Stomach (tissue), 9 donors: ENCODE results near the gene CADPS. TPM values are rescaled to one million over a fixed set of nuclear protein-coding genes. Genes with fewer than 3 reads are reported as not detected.

Source experiments
- DNase-seq, 2 donors: peaks; one replicate each; pipeline versions ENCODE4 v3.0.0 to v3.0.0-alpha.2; 2013 to 2019
- H3K27ac ChIP-seq, 5 donors: fragments of 200-600 bp in 4 of 5; sonication (generic) in 4 of 5; one replicate each; pipeline ENCODE4 v1.5.1; 2013 to 2019; ENCODE audit warnings: mild to moderate bottlenecking in 1 of 5, moderate library complexity in 1 of 5
- H3K27me3 ChIP-seq, 3 donors: fragments of 200-600 bp; sonication (generic); one replicate each; pipeline ENCODE4 v1.5.1; 2017 to 2019; ENCODE audit warnings: mixed run types in 1 of 3
- H3K36me3 ChIP-seq, 4 donors: fragments of 200-600 bp; sonication (generic); 1 replicate in 3 of 4; 2 replicates in 1 of 4; pipeline ENCODE4 v1.5.1; 2016 to 2019
- H3K4me1 ChIP-seq, 4 donors: fragments of 200-600 bp; sonication (generic); one replicate each; pipeline ENCODE4 v1.5.1; 2016 to 2019
- H3K4me3 ChIP-seq, 4 donors: fragments of 200-600 bp; sonication (generic) in 3 of 4; one replicate each; pipeline ENCODE4 v1.5.1; 2016 to 2019; ENCODE audit warnings: mild to moderate bottlenecking in 1 of 4
- H3K9me3 ChIP-seq, 4 donors: fragments of 200-600 bp; sonication (generic); one replicate each; pipeline ENCODE4 v1.5.1; 2016 to 2019
- CTCF ChIP-seq, 7 experiments: fragments of 450-650 bp in 4 of 7; fragments of 200-600 bp in 3 of 7; sonication (generic) in 3 of 7; IDR thresholded peaks; one replicate each; pipeline ENCODE4 v1.5.1; 2016 to 2019; ENCODE audit warnings: antibody characterized with exemption in 7 of 7, control low read depth in 2 of 7, mild to moderate bottlenecking in 1 of 7
- EP300 ChIP-seq: sonication (generic); formaldehyde crosslinking; IDR thresholded peaks from one replicate; pipeline ENCODE4 v1.6.1; 2017; ENCODE audit warnings: antibody characterized with exemption
- POLR2A ChIP-seq, 4 donors: fragments of 450-650 bp; IDR thresholded peaks; one replicate each; pipeline ENCODE4 v1.6.1; 2016; ENCODE audit warnings: antibody characterized with exemption in 4 of 4, control low read depth in 2 of 4, mild to moderate bottlenecking in 1 of 4, moderate library complexity in 1 of 4
- POLR2AphosphoS5 ChIP-seq, 3 donors: sonication (generic); formaldehyde crosslinking; IDR thresholded peaks; one replicate each; pipeline ENCODE4 v1.6.1; 2016; ENCODE audit warnings: antibody characterized with exemption in 3 of 3
- WGBS, 5 donors: extraction: QIAGEN DNeasy Blood & Tissue Kit in 3 of 5; methylation state at CpG; one replicate each; pipeline versions ENCODE4 v1.1.5 to v1.1.7; 2013 to 2018; 5-methylcytosine and 5-hydroxymethylcytosine counted together
- intact Hi-C: fragments of 100-400 bp; cut with DNase I; formaldehyde crosslinking; loops from one replicate; pipeline ENCODE4 v1.15.1; 2023; ENCODE audit warnings: low total_unique reads
- polyA plus RNA-seq, 3 donors: library from polyadenylated mRNA; stranded (reverse); fragments of 200-250 nt; gene quantifications; one replicate each; pipeline ENCODE4 v1.2.3, GENCODE V29; 2013
- total RNA-seq, 5 donors: library from RNA; depleted of rRNA; stranded (reverse); fragments of >200 nt; gene quantifications; one replicate each; pipeline versions ENCODE4 v1.1.0 to v1.2.3, GENCODE V29; 2014 to 2016
- donor health status: healthy with polysubstance abuse.
- donor health status: Bipolar disorder and iron deficiency.
- donor health status: healthy.

CADPS gene
- total and polyA plus RNA-seq, 8 donors = 0.58 to 32.2 (median 3.4) TPM

- Histone ChIP-seq H3K27ac (no peak overlapping the region), H3K4me1 (no peaks in the 10 kb centered on the region), H3K27me3 (no peaks in the 10 kb centered on the region), H3K9me3 (no peaks in the 10 kb centered on the region), H3K4me3 (no peak overlapping the region), H3K36me3 (no peaks in the 10 kb centered on the region)
- intact Hi-C loops = no loop called here
- no peak for TF ChIP-seq EP300
- no peak for TF ChIP-seq POLR2AphosphoS5 (IDR thresholded peaks at IDR 0.05)
- no peak for TF ChIP-seq CTCF (IDR thresholded peaks at IDR 0.05)
- 56 to 73% (median 69%) methylated on average over 6 of the region's 6 CpGs for WGBS, 5 donors
- no peak for DNase-seq
Measured at GRCh38 chr3:62570888-62571287, 304.3 kb downstream of the CADPS start.

- intact Hi-C loops = no loop called here
- H3K36me3 ChIP-seq = no peaks in the 10 kb centered on the region
- no peak overlapping the region for H3K4me3 ChIP-seq
- no peaks in the 10 kb centered on the region for H3K27me3 ChIP-seq
- TF ChIP-seq CTCF (IDR thresholded peaks at IDR 0.05) (no peak), POLR2A (IDR thresholded peaks at IDR 0.05) (no peak), EP300 (no peak), POLR2AphosphoS5 (IDR thresholded peaks at IDR 0.05) (no peak)
- DNase-seq = no peak
- no peaks in the 10 kb centered on the region for H3K9me3 ChIP-seq
- no peaks in the 10 kb centered on the region for H3K4me1 ChIP-seq
- no peak overlapping the region for H3K27ac ChIP-seq
Measured at GRCh38 chr3:62569609-62570008, 305.6 kb downstream of the CADPS start.

- Histone ChIP-seq H3K36me3 (no peaks in the 10 kb centered on the region), H3K27me3 (no peaks in the 10 kb centered on the region), H3K27ac (no peak overlapping the region), H3K4me1 (no peaks in the 10 kb centered on the region), H3K9me3 (no peaks in the 10 kb centered on the region), H3K4me3 (no peak overlapping the region)
- 59 to 72% (median 68%) methylated on average over 11 of the region's 11 CpGs for WGBS, 5 donors
- intact Hi-C loops = no loop called here
- TF ChIP-seq POLR2A (IDR thresholded peaks at IDR 0.05) (no peak), POLR2AphosphoS5 (IDR thresholded peaks at IDR 0.05) (no peak), EP300 (no peak), CTCF (IDR thresholded peaks at IDR 0.05) (no peak)
- no peak for DNase-seq
Measured at GRCh38 chr3:62567097-62568021, 307.9 kb downstream of the CADPS start.

- no peak for TF ChIP-seq EP300
- no peak for TF ChIP-seq CTCF (IDR thresholded peaks at IDR 0.05)
- no peak for TF ChIP-seq POLR2AphosphoS5 (IDR thresholded peaks at IDR 0.05)
- TF ChIP-seq POLR2A (IDR thresholded peaks at IDR 0.05) = no peak
- intact Hi-C loops = no loop called here
- no peak overlapping the region for H3K4me3 ChIP-seq
- H3K27ac ChIP-seq = no peak overlapping the region
- H3K36me3 ChIP-seq = no peaks in the 10 kb centered on the region
- no peaks in the 10 kb centered on the region for H3K9me3 ChIP-seq
- no peaks in the 10 kb centered on the region for H3K4me1 ChIP-seq
- 59 to 83% (median 65%) methylated on average over 6 of the region's 6 CpGs for WGBS, 5 donors
- H3K27me3 ChIP-seq = no peaks in the 10 kb centered on the region
- no peak for DNase-seq
Measured at GRCh38 chr3:62566022-62566557, 309.1 kb downstream of the CADPS start.
